ENCODE data around the gene ZNF804A. TPM values are rescaled to one million over a fixed set of nuclear protein-coding genes. Genes with fewer than 3 reads are reported as not detected.

The ZNF804A gene
- total and polyA plus RNA-seq, 2 of the 4 experiments (the other 2 are of a cell fraction) = 2.2 to 2.7 TPM

- in situ Hi-C loops (cut with MboI; ENCODE audit: low sequenced_read_pairs) = no loop called here
Measured at GRCh38 chr2:184727813-184728212, 129.5 kb downstream of the ZNF804A start.

More at GRCh38 chr2:184727813-184728212, 129.5 kb downstream of the ZNF804A start:
- Histone ChIP-seq H3K9me1 (ENCODE audit: insufficient read depth, low read length) (no peaks in the 10 kb centered on the region), H3K23ac (ENCODE audit: low read depth, low read length) (no peak overlapping the region), H2AK5ac (ENCODE audit: low read depth, low read length) (no peak overlapping the region), H2AK9ac (replicated peaks; ENCODE audit: low read depth, low read length, poor library complexity) (no peak overlapping the region), H3K79me1 (ENCODE audit: low read depth in 1 of 2, low read length in 2 of 2) (no peaks in the 10 kb centered on the region), H3K4ac (ENCODE audit: low read depth, low read length) (no peak overlapping the region), H2BK5ac (ENCODE audit: low read depth, low read length, poor library complexity, severe bottlenecking) (no peak overlapping the region), H3K27ac (ENCODE audit: insufficient read depth, low read length) (no peak overlapping the region), H2AFZ (replicated peaks; ENCODE audit: low read length, poor library complexity) (no peak overlapping the region), H3K4me1 (ENCODE audit: control insufficient read depth, insufficient read depth, low read length) (no peaks in the 10 kb centered on the region), H2BK120ac (ENCODE audit: low read depth, low read length) (no peak overlapping the region), H2BK20ac (ENCODE audit: low read depth, low read length) (no peak overlapping the region), H4K8ac (ENCODE audit: low read depth in 2 of 2, low read length in 2 of 2) (no peak overlapping the region), H2BK15ac (ENCODE audit: low read depth, low read length) (no peak overlapping the region), H4K91ac (ENCODE audit: insufficient read depth, low read depth, low read length) (no peak overlapping the region), H3K4me2 (ENCODE audit: low read depth, low read length) (no peak overlapping the region), H4K5ac (ENCODE audit: low read depth, low read length) (no peak overlapping the region), H4K20me1 (ENCODE audit: insufficient read depth, low read length) (no peaks in the 10 kb centered on the region), H3K14ac (replicated peaks; ENCODE audit: low read depth, low read length) (no peak overlapping the region), H3K18ac (ENCODE audit: low read depth, low read length) (no peak overlapping the region), H3K4me3 (ENCODE audit: insufficient read depth, low read depth, low read length) (no peak overlapping the region), H3K9ac (ENCODE audit: low read depth, low read length) (no peak overlapping the region), H3K56ac (ENCODE audit: extremely low read depth, insufficient read depth, low read length) (no peak overlapping the region), H3K9me3 (ENCODE audit: control insufficient read depth, insufficient read depth, low read length) (no peaks in the 10 kb centered on the region), H3K27me3 (ENCODE audit: control insufficient read depth, insufficient read depth, low read length) (no peaks in the 10 kb centered on the region), H3K36me3 (ENCODE audit: control insufficient read depth, insufficient read depth, low read length) (no peaks in the 10 kb centered on the region)
- ATAC-seq (ENCODE audit: low read depth) (no peak), DNase-seq (no peak)
- intact Hi-C loops (cut with micrococcal nuclease) = no loop called here
- dilution Hi-C loops (cut with HindIII; ENCODE audit: low sequenced_read_pairs, unreplicated experiment) = no loop called here
- WGBS, 2 experiments (ENCODE audit: extremely low coverage in 2 of 2, insufficient read length in 1 of 2) = no CpG with 5 or more reads among the region's 3 CpGs
- no TSS peak for BruUV-seq (replicated peaks)
- TF ChIP-seq RAD21 (IDR thresholded peaks at IDR 0.05; ENCODE audit: low read length) = no peak
- TF ChIP-seq MXI1 (IDR thresholded peaks at IDR 0.05; ENCODE audit: borderline replicate concordance, low read depth, low read length) = no peak
- no peak for TF ChIP-seq SMC3 (IDR thresholded peaks at IDR 0.05; ENCODE audit: low read depth, low read length)
- no peak for TF ChIP-seq RFX5 (IDR thresholded peaks at IDR 0.05; ENCODE audit: low read depth, low read length)
- no peak for TF ChIP-seq MAFK (IDR thresholded peaks at IDR 0.05; ENCODE audit: low read depth, low read length)
- TF ChIP-seq, protein P1, sequence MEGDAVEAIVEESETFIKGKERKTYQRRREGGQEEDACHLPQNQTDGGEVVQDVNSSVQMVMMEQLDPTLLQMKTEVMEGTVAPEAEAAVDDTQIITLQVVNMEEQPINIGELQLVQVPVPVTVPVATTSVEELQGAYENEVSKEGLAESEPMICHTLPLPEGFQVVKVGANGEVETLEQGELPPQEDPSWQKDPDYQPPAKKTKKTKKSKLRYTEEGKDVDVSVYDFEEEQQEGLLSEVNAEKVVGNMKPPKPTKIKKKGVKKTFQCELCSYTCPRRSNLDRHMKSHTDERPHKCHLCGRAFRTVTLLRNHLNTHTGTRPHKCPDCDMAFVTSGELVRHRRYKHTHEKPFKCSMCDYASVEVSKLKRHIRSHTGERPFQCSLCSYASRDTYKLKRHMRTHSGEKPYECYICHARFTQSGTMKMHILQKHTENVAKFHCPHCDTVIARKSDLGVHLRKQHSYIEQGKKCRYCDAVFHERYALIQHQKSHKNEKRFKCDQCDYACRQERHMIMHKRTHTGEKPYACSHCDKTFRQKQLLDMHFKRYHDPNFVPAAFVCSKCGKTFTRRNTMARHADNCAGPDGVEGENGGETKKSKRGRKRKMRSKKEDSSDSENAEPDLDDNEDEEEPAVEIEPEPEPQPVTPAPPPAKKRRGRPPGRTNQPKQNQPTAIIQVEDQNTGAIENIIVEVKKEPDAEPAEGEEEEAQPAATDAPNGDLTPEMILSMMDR (conservative IDR thresholded peaks at IDR 0.05; ENCODE audit: low read depth, low read length) = no peak
- no peak for TF ChIP-seq NFE2L2 (IDR thresholded peaks at IDR 0.05; ENCODE audit: low read depth, low read length)
- TF ChIP-seq POLR2A (IDR thresholded peaks at IDR 0.05; ENCODE audit: low read depth, low read length) = no peak
- no peak for TF ChIP-seq FOS (IDR thresholded peaks at IDR 0.05; ENCODE audit: low read depth, low read length)
- no peak for TF ChIP-seq BHLHE40 (IDR thresholded peaks at IDR 0.05; ENCODE audit: low read depth, low read length)
- TF ChIP-seq RCOR1 (IDR thresholded peaks at IDR 0.05; ENCODE audit: insufficient replicate concordance, low read length) = no peak
- ChIA-PET POLR2A (ENCODE audit: unreplicated experiment) (no interaction called here), CTCF (no interaction called here)
